Activated T-helper 17 cell treated with anti-CD3 and anti-CD28 coated beads, Interleukin-2, amount 50 U/mL, for 72 hours (primary cell): ENCODE results near the gene HIRA. TPM values are rescaled to one million over a fixed set of nuclear protein-coding genes. Genes with fewer than 3 reads are reported as not detected.

Source experiments
- ATAC-seq: fragments of 150-1000 bp; cut with Tn5 transposase; replicated peaks from 2 replicates; pipeline ENCODE4 v1.10.0; 2021; ENCODE audit warnings: mild to moderate bottlenecking, moderate library complexity
- H3K27ac Mint-ChIP-seq: one replicate; pipeline ENCODE4 v1.8.0; 2022; ENCODE audit warnings: mixed read lengths
- H3K27me3 Mint-ChIP-seq: one replicate; pipeline ENCODE4 v1.8.0; 2022; ENCODE audit warnings: mixed read lengths
- H3K36me3 Mint-ChIP-seq: one replicate; pipeline ENCODE4 v1.8.0; 2022; ENCODE audit warnings: low read depth, mild to moderate bottlenecking, mixed read lengths
- H3K4me1 Mint-ChIP-seq: one replicate; pipeline ENCODE4 v1.8.0; 2022; ENCODE audit warnings: mixed read lengths
- H3K4me3 Mint-ChIP-seq: one replicate; pipeline ENCODE4 v1.8.0; 2022; ENCODE audit warnings: mild to moderate bottlenecking, mixed read lengths
- H3K9me3 Mint-ChIP-seq: one replicate; pipeline ENCODE4 v1.8.0; 2022; ENCODE audit warnings: mixed read lengths
- total RNA-seq, 2 donors: library from RNA; stranded (reverse); gene quantifications; one replicate each; pipeline ENCODE4 v1.2.3, GENCODE V29; 2022

Gene HIRA
- total RNA-seq, 2 donors from 2014 or later, result 21.4 to 45.6 TPM

GRCh38 chr22:19398652-19399051 lies 32.9 kb downstream of the HIRA start:
- H3K36me3 Mint-ChIP-seq, result peaks cover 89% of the 10 kb centered on the region
- no peaks in the 10 kb centered on the region for H3K27me3 Mint-ChIP-seq
- no peaks in the 10 kb centered on the region for H3K4me1 Mint-ChIP-seq
- ATAC-seq, result no peak
- H3K27ac Mint-ChIP-seq, result no peak overlapping the region
- no peaks in the 10 kb centered on the region for H3K9me3 Mint-ChIP-seq
- H3K4me3 Mint-ChIP-seq, result no peak overlapping the region

GRCh38 chr22:19398206-19398605 lies 33.3 kb downstream of the HIRA start:
- H3K4me1 Mint-ChIP-seq, result no peaks in the 10 kb centered on the region
- no peaks in the 10 kb centered on the region for H3K9me3 Mint-ChIP-seq
- H3K27ac Mint-ChIP-seq, result no peak overlapping the region
- no peak for ATAC-seq
- H3K4me3 Mint-ChIP-seq, result no peak overlapping the region
- no peaks in the 10 kb centered on the region for H3K27me3 Mint-ChIP-seq
- peaks cover 91% of the 10 kb centered on the region for H3K36me3 Mint-ChIP-seq

- Mint-ChIP-seq H3K36me3 (peaks cover 89% of the 10 kb centered on the region), H3K4me3 (no peak overlapping the region), H3K4me1 (no peaks in the 10 kb centered on the region), H3K27me3 (no peaks in the 10 kb centered on the region), H3K27ac (no peak overlapping the region), H3K9me3 (no peaks in the 10 kb centered on the region)
- ATAC-seq, result no peak
Observed at GRCh38 chr22:19397734-19398104, 33.8 kb downstream of the HIRA start.

- H3K4me3 Mint-ChIP-seq, result no peak overlapping the region
Observed at GRCh38 chr22:19396934-19397733, 34.4 kb downstream of the HIRA start.

GRCh38 chr22:19396561-19396933 lies 35.0 kb downstream of the HIRA start:
- Mint-ChIP-seq H3K4me3 (no peak overlapping the region), H3K36me3 (peaks cover 89% of the 10 kb centered on the region), H3K27ac (no peak overlapping the region), H3K4me1 (no peaks in the 10 kb centered on the region), H3K9me3 (no peaks in the 10 kb centered on the region), H3K27me3 (no peaks in the 10 kb centered on the region)
- no peak for ATAC-seq

More at GRCh38 chr22:19396934-19397733, 34.4 kb downstream of the HIRA start:
- Mint-ChIP-seq H3K9me3 (no peaks in the 10 kb centered on the region), H3K36me3 (peaks cover 89% of the 10 kb centered on the region), H3K27ac (no peak overlapping the region), H3K27me3 (no peaks in the 10 kb centered on the region), H3K4me1 (no peaks in the 10 kb centered on the region)
- no peak for ATAC-seq

GRCh38 chr22:19395276-19395675 lies 36.3 kb downstream of the HIRA start:
- H3K4me3 Mint-ChIP-seq, result no peak overlapping the region
- H3K9me3 Mint-ChIP-seq, result no peaks in the 10 kb centered on the region
- no peaks in the 10 kb centered on the region for H3K4me1 Mint-ChIP-seq
- no peaks in the 10 kb centered on the region for H3K27me3 Mint-ChIP-seq
- no peak overlapping the region for H3K27ac Mint-ChIP-seq
- no peak for ATAC-seq
- H3K36me3 Mint-ChIP-seq, result peaks cover 89% of the 10 kb centered on the region

GRCh38 chr22:19394274-19395050 lies 37.1 kb downstream of the HIRA start:
- Mint-ChIP-seq H3K4me3 (no peak overlapping the region), H3K9me3 (no peaks in the 10 kb centered on the region), H3K27ac (peak overlapping the region; percentile 34), H3K36me3 (peaks cover 93% of the 10 kb centered on the region), H3K4me1 (no peaks in the 10 kb centered on the region), H3K27me3 (no peaks in the 10 kb centered on the region)
- ATAC-seq, result no peak

GRCh38 chr22:19393704-19394103 lies 37.8 kb downstream of the HIRA start:
- Mint-ChIP-seq H3K4me1 (no peaks in the 10 kb centered on the region), H3K36me3 (peaks cover 93% of the 10 kb centered on the region), H3K4me3 (no peak overlapping the region), H3K27me3 (no peaks in the 10 kb centered on the region), H3K27ac (no peak overlapping the region), H3K9me3 (no peaks in the 10 kb centered on the region)
- no peak for ATAC-seq

- no peak for ATAC-seq
- Mint-ChIP-seq H3K9me3 (no peaks in the 10 kb centered on the region), H3K27me3 (no peaks in the 10 kb centered on the region), H3K36me3 (peaks cover 98% of the 10 kb centered on the region), H3K4me3 (no peak overlapping the region), H3K4me1 (no peaks in the 10 kb centered on the region), H3K27ac (no peak overlapping the region)
Observed at GRCh38 chr22:19387575-19387974, 44.0 kb downstream of the HIRA start.

- Mint-ChIP-seq H3K4me1 (no peaks in the 10 kb centered on the region), H3K4me3 (no peak overlapping the region), H3K36me3 (peaks cover 98% of the 10 kb centered on the region), H3K9me3 (no peaks in the 10 kb centered on the region), H3K27ac (no peak overlapping the region), H3K27me3 (no peaks in the 10 kb centered on the region)
- ATAC-seq, result no peak
Observed at GRCh38 chr22:19387038-19387437, 44.5 kb downstream of the HIRA start.

- no peak overlapping the region for H3K27ac Mint-ChIP-seq
- ATAC-seq, result no peak
- no peak overlapping the region for H3K4me3 Mint-ChIP-seq
- H3K4me1 Mint-ChIP-seq, result no peaks in the 10 kb centered on the region
- H3K9me3 Mint-ChIP-seq, result no peaks in the 10 kb centered on the region
- H3K27me3 Mint-ChIP-seq, result no peaks in the 10 kb centered on the region
- peaks cover 98% of the 10 kb centered on the region for H3K36me3 Mint-ChIP-seq
Observed at GRCh38 chr22:19386248-19386647, 45.3 kb downstream of the HIRA start.

GRCh38 chr22:19385221-19385906 lies 46.2 kb downstream of the HIRA start:
- Mint-ChIP-seq H3K4me3 (no peak overlapping the region), H3K4me1 (no peaks in the 10 kb centered on the region), H3K27ac (no peak overlapping the region), H3K36me3 (peaks cover 95% of the 10 kb centered on the region), H3K9me3 (no peaks in the 10 kb centered on the region), H3K27me3 (no peaks in the 10 kb centered on the region)
- no peak for ATAC-seq

- no peaks in the 10 kb centered on the region for H3K4me1 Mint-ChIP-seq
- no peak for ATAC-seq
- no peaks in the 10 kb centered on the region for H3K9me3 Mint-ChIP-seq
- peaks cover 91% of the 10 kb centered on the region for H3K36me3 Mint-ChIP-seq
- H3K27ac Mint-ChIP-seq, result no peak overlapping the region
- no peaks in the 10 kb centered on the region for H3K27me3 Mint-ChIP-seq
- no peak overlapping the region for H3K4me3 Mint-ChIP-seq
Observed at GRCh38 chr22:19383292-19383691, 48.2 kb downstream of the HIRA start.

GRCh38 chr22:19382240-19382639 lies 49.3 kb downstream of the HIRA start:
- no peak for ATAC-seq
- peaks cover 94% of the 10 kb centered on the region for H3K36me3 Mint-ChIP-seq
- no peak overlapping the region for H3K4me3 Mint-ChIP-seq
- no peaks in the 10 kb centered on the region for H3K4me1 Mint-ChIP-seq
- no peak overlapping the region for H3K27ac Mint-ChIP-seq
- H3K9me3 Mint-ChIP-seq, result no peaks in the 10 kb centered on the region
- H3K27me3 Mint-ChIP-seq, result no peaks in the 10 kb centered on the region

- H3K9me3 Mint-ChIP-seq, result no peaks in the 10 kb centered on the region
- H3K36me3 Mint-ChIP-seq, result peaks cover 90% of the 10 kb centered on the region
- no peaks in the 10 kb centered on the region for H3K4me1 Mint-ChIP-seq
- H3K27ac Mint-ChIP-seq, result no peak overlapping the region
- no peak for ATAC-seq
- no peaks in the 10 kb centered on the region for H3K27me3 Mint-ChIP-seq
- no peak overlapping the region for H3K4me3 Mint-ChIP-seq
Observed at GRCh38 chr22:19378344-19378674, 53.2 kb downstream of the HIRA start.
